ENCODE measurements around the gene RPS21. TPM values are rescaled to one million over a fixed set of nuclear protein-coding genes. Genes with fewer than 3 reads are reported as not detected.

The RPS21 gene
- total and polyA plus RNA-seq, 2 of the 13 experiments (the other 11 are each of a cell fraction or from before 2014, with no cell fraction given) = 2,647 to 11,063 TPM

DNA sequence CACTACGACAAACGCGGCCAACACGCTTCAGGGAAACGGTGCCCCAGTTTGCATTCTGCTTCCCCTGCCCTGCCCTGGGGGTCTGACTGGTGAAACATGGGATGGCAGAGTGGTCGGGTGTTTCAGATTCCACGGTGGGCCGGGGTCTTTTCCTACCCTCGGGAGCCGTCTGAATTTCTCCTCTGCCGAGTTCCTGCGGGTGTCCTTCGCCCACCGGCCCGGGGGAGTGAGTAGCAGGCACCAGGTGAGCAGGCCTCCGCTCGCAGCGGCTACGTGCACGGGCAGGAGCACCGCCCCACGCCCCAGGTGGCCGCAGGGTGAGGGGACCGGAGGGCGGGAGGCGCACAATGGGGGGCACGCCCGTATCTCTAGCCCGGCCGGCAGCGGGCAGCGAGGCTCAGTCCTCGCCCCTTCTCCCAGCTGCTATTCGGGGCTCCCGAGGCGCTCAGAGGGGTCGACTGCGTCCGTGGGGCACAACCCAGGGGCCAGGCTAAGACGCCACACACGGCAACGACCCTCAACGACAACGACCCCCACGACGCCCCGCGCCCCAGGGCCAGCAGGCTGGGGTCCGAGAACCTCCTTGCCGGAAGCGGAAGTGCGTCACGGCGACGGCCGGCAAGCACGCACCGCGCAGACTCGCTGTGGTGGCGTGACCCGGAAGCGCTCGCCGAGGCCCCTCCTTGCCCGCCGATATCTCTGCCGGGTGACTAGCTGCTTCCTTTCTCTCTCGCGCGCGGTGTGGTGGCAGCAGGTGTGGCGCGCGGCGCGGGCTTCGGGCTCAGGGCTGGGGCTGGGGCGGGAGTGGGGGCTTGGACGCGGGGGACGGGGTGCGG is at the start of gene RPS21 (continued):
- peak; percentile 96; the same call in 1 of the 2 replicates for TF ChIP-seq ZNF776 (CRISPR knock-in tag; IDR thresholded peaks at IDR 0.05)
- peak; percentile 91 for TF ChIP-seq ETV5 (CRISPR knock-in tag; IDR thresholded peaks at IDR 0.05; ENCODE audit: borderline replicate concordance)
- no peak for TF ChIP-seq HMGA1 (CRISPR knock-in tag; conservative IDR thresholded peaks at IDR 0.05)
- peak; percentile 82; the same call in 1 of the 2 replicates for TF ChIP-seq ZSCAN20 (CRISPR knock-in tag; IDR thresholded peaks at IDR 0.05; ENCODE audit: borderline replicate concordance)
- no peak for TF ChIP-seq ZNF816 (CRISPR knock-in tag; IDR thresholded peaks at IDR 0.05; ENCODE audit: borderline replicate concordance)
- no peak; the same call in none of the 2 replicates for TF ChIP-seq ZNF607 (CRISPR knock-in tag; IDR thresholded peaks at IDR 0.05; ENCODE audit: borderline replicate concordance)
- peak; percentile 87 for TF ChIP-seq ZNF501 (CRISPR knock-in tag; IDR thresholded peaks at IDR 0.05)
- peak; percentile 88 for TF ChIP-seq TFDP2 (CRISPR knock-in tag; IDR thresholded peaks at IDR 0.05)
- TF ChIP-seq ZHX1 (CRISPR knock-in tag; IDR thresholded peaks at IDR 0.05; ENCODE audit: low read depth) = peak; percentile 88
- peak; percentile 44; the same call in 1 of the 2 replicates for TF ChIP-seq RFXAP (CRISPR knock-in tag; IDR thresholded peaks at IDR 0.05; ENCODE audit: borderline replicate concordance)
- TF ChIP-seq ELF3 (CRISPR knock-in tag; IDR thresholded peaks at IDR 0.05) = peak; percentile 84
- TF ChIP-seq ZFP62 (CRISPR knock-in tag; IDR thresholded peaks at IDR 0.05) = no peak
- TF ChIP-seq, protein P1, sequence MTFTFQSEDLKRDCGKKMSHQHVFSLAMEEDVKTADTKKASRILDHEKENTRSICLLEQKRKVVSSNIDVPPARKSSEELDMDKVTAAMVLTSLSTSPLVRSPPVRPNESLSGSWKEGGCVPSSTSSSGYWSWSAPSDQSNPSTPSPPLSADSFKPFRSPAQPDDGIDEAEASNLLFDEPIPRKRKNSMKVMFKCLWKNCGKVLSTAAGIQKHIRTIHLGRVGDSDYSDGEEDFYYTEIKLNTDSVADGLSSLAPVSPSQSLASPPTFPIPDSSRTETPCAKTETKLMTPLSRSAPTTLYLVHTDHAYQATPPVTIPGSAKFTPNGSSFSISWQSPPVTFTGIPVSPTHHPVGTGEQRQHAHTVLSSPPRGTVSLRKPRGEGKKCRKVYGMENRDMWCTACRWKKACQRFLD (CRISPR knock-in tag; IDR thresholded peaks at IDR 0.05; ENCODE audit: borderline replicate concordance) = peak; percentile 87
- TF ChIP-seq YY1 (IDR thresholded peaks at IDR 0.05; ENCODE audit: insufficient read depth, insufficient replicate concordance, low read depth, low read length) = peak; percentile 82
- TF ChIP-seq SRSF1 (optimal IDR thresholded peaks at IDR 0.05; ENCODE audit: low read depth, low read length) = peak; percentile 78
- TF ChIP-seq HNF4G (IDR thresholded peaks at IDR 0.05; ENCODE audit: borderline replicate concordance, low read depth, low read length) = no peak
- peak; percentile 84 for TF ChIP-seq HNF4G (CRISPR knock-in tag; IDR thresholded peaks at IDR 0.05; ENCODE audit: borderline replicate concordance, low read depth)
- TF ChIP-seq RNF219 (CRISPR knock-in tag; IDR thresholded peaks at IDR 0.05) = no peak
- TF ChIP-seq NKX3-1 (CRISPR knock-in tag; IDR thresholded peaks at IDR 0.05) = peak; percentile 51; the same call in 1 of the 2 replicates
- TF ChIP-seq MED8 (CRISPR knock-in tag; IDR thresholded peaks at IDR 0.05; ENCODE audit: insufficient replicate concordance) = peak; percentile 96
- no peak; the same call in 1 of the 2 replicates for TF ChIP-seq BRCA1 (CRISPR knock-in tag; IDR thresholded peaks at IDR 0.05)

Measured in HepG2 (cell line).